ENCODE results near the gene CDH24.

CDH24 gene

GRCh38 chr14:23060536-23061260 is 3.4 kb upstream of the CDH24 start:
- DNase-seq (ENCODE audit: low read depth), result no peak
- TF ChIP-seq, protein P1, sequence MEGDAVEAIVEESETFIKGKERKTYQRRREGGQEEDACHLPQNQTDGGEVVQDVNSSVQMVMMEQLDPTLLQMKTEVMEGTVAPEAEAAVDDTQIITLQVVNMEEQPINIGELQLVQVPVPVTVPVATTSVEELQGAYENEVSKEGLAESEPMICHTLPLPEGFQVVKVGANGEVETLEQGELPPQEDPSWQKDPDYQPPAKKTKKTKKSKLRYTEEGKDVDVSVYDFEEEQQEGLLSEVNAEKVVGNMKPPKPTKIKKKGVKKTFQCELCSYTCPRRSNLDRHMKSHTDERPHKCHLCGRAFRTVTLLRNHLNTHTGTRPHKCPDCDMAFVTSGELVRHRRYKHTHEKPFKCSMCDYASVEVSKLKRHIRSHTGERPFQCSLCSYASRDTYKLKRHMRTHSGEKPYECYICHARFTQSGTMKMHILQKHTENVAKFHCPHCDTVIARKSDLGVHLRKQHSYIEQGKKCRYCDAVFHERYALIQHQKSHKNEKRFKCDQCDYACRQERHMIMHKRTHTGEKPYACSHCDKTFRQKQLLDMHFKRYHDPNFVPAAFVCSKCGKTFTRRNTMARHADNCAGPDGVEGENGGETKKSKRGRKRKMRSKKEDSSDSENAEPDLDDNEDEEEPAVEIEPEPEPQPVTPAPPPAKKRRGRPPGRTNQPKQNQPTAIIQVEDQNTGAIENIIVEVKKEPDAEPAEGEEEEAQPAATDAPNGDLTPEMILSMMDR (IDR thresholded peaks at IDR 0.05; ENCODE audit: low read depth, low read length, missing control alignments), result no peak
- no peak overlapping the region for H3K4me3 ChIP-seq (ENCODE audit: low read depth, low read length)

GRCh38 chr14:23058654-23059504 is 1.6 kb upstream of the CDH24 start:
- no peak overlapping the region for H3K4me3 ChIP-seq (ENCODE audit: low read depth, low read length)
- DNase-seq (ENCODE audit: low read depth), result no peak
- TF ChIP-seq, protein P1 (IDR thresholded peaks at IDR 0.05; ENCODE audit: low read depth, low read length, missing control alignments), result no peak

- peak; percentile 59 for DNase-seq (ENCODE audit: low read depth)
- peak overlapping the region; percentile 42 for H3K4me3 ChIP-seq (ENCODE audit: low read depth, low read length)
- TF ChIP-seq, protein P1 (IDR thresholded peaks at IDR 0.05; ENCODE audit: low read depth, low read length, missing control alignments), result peak; percentile 97
Observed at GRCh38 chr14:23057757-23058653, 685 bp upstream of the CDH24 start.

DNA sequence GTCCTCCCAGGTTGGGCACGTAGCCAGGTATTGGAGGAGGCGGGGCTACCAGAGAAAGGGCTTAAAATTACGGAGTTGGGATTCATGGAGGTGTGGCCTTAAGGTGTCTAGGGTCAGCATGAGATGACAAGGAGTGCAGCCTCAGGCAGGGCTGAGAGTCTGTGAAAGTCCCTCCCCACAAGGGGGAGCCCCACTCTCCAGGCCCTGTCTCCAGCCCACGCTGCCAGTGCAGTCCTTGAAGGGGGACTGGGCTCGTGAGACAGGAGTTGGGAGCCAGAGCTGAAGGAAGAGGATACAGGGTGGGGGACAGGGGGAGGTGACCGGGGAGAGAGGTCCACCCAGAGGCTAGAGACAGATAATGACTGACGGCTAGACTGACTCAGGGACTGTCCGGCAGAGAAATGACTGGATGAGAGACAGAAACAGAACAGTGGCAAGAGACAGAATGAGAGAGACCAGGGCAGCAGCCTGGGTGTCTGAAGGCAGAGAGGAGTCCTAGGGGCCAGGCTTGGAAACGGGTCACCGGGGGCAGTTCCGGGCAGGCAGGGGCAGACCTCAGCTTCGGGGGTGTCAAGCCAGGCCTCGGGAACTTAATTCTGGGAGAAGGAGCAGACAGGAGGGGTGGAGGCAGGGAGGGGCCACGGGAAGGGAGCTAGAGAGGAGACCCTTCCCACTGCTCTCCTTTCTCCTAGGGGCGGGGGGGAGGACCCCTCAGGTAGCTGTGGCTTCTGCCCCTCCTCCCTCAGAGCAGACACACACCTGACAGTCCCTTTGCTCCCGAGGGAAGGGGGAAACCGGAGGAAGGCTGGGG is 970 bp downstream of the CDH24 start:
- no peak for DNase-seq (ENCODE audit: low read depth)
- no peak overlapping the region; the same call in 1 of the 2 replicates for H3K4me3 ChIP-seq (ENCODE audit: low read depth, low read length)
- TF ChIP-seq, protein P1 (IDR thresholded peaks at IDR 0.05; ENCODE audit: low read depth, low read length, missing control alignments), result peak; percentile 92

DNA sequence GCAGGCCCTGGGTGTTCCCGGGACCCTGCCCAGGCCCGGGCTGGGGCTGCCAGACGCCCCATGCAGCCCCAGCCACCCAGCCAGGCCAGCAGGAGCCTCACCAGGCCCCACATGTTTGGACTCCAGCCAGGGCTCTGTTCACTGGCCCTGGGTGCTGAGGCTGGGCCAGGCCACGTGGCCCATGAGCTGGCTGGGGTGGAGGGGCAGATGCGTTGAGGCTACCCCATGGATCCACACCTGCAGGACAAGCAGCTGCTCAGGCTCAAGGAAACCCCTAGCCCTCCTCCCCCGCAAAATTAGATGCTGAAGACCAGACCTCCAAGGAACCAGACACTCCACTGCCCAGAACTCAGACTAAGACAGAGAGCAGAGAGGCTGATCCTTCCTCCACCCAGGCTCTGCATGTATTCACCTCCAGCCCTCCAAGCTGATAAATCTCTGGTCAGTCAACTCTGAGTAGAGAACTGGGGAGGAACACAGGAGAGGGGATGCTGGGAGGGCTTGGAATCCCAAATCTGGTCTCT is 1.6 kb downstream of the CDH24 start:
- H3K4me3 ChIP-seq (ENCODE audit: low read depth, low read length), result no peak overlapping the region
- TF ChIP-seq, protein P1 (IDR thresholded peaks at IDR 0.05; ENCODE audit: low read depth, low read length, missing control alignments), result no peak
- no peak for DNase-seq (ENCODE audit: low read depth)

GRCh38 chr14:23055147-23055550 is 2.2 kb downstream of the CDH24 start:
- TF ChIP-seq, protein P1 (IDR thresholded peaks at IDR 0.05; ENCODE audit: low read depth, low read length, missing control alignments), result no peak
- no peak for DNase-seq (ENCODE audit: low read depth)
- H3K4me3 ChIP-seq (ENCODE audit: low read depth, low read length), result no peak overlapping the region
